Dermis microvascular lymphatic vessel endothelial cell (primary cell): ENCODE data around the gene FMO5. TPM values are rescaled to one million over a fixed set of nuclear protein-coding genes. Genes with fewer than 3 reads are reported as not detected.
A peak's percentile ranks its signal among the peaks of the same experiment; 100 is the strongest.
"Not testable (repeated sequence)": the region's sequence is repeated elsewhere in the genome, so short reads cannot be mapped to it uniquely, and the experiment has no call there.

ENCODE experiments used
- DNase-seq, 2 donors: peaks; one replicate each; pipeline versions ENCODE4 v3.0.0 to v3.0.0-alpha.2; 2010; ENCODE audit warnings: low read depth in 2 of 2
- total RNA-seq: library from RNA; depleted of rRNA; stranded (reverse); fragments of >200 nt; gene quantifications from 2 replicates; pipeline ENCODE4 v1.2.1, GENCODE V29; 2014

The FMO5 gene
- total RNA-seq, 1 donor from 2014 or later, result 1.2 TPM

GRCh38 chr1:147208619-147209018 is 16.5 kb downstream of the FMO5 start:
- no peak for DNase-seq

- no peak for DNase-seq
Measured at GRCh38 chr1:147207192-147207591, 17.9 kb downstream of the FMO5 start.

- no peak for DNase-seq
Measured at GRCh38 chr1:147204080-147204479, 21.1 kb downstream of the FMO5 start.

- no peak for DNase-seq
Measured at GRCh38 chr1:147202576-147202975, 22.6 kb downstream of the FMO5 start.

- no peak for DNase-seq
Measured at GRCh38 chr1:147201786-147202185, 23.4 kb downstream of the FMO5 start.

GRCh38 chr1:147201276-147201675 is 23.9 kb downstream of the FMO5 start:
- no peak for DNase-seq

- not testable (repeated sequence) for DNase-seq
Measured at GRCh38 chr1:147197324-147197723, 27.8 kb downstream of the FMO5 start.

GRCh38 chr1:147189514-147189913 is 35.6 kb downstream of the FMO5 start:
- DNase-seq, result no peak

GRCh38 chr1:147185432-147185831 is 39.7 kb downstream of the FMO5 start:
- no peak for DNase-seq

- DNase-seq, result peak in 1 of 2 donors; percentile 10
Measured at GRCh38 chr1:147177611-147178380, 47.3 kb downstream of the FMO5 start.

GRCh38 chr1:147172168-147173016 is 52.7 kb downstream of the FMO5 start, which contains the start of gene PRKAB2:
Gene PRKAB2, minus strand, starts transcription at chr1:147172470. Its CDS starts 326 bp downstream, at chr1:147172144.
- DNase-seq, result peak; percentile 92 to 98

GRCh38 chr1:147171399-147172167 is 53.6 kb downstream of the FMO5 start:
- peak; percentile 2 to 25 for DNase-seq

GRCh38 chr1:147169840-147170674 is 55.1 kb downstream of the FMO5 start:
- DNase-seq, result no peak

- DNase-seq, result no peak
Measured at GRCh38 chr1:147169171-147169570, 56.0 kb downstream of the FMO5 start.

GRCh38 chr1:147168626-147169058 is 56.5 kb downstream of the FMO5 start:
- peak in 1 of 2 donors; percentile 48 for DNase-seq

GRCh38 chr1:147167365-147167764 is 57.8 kb downstream of the FMO5 start:
- peak in 1 of 2 donors; percentile 61 for DNase-seq

GRCh38 chr1:147163019-147163418 is 62.1 kb downstream of the FMO5 start:
- no peak for DNase-seq

GRCh38 chr1:147162093-147162492 is 63.0 kb downstream of the FMO5 start:
- no peak for DNase-seq

- DNase-seq, result not testable (repeated sequence)
Measured at GRCh38 chr1:147157116-147157515, 68.0 kb downstream of the FMO5 start.

GRCh38 chr1:147156642-147157041 is 68.5 kb downstream of the FMO5 start:
- no peak for DNase-seq

GRCh38 chr1:147152772-147153171 is 72.4 kb downstream of the FMO5 start:
- no peak for DNase-seq
